Suppressor macrophage (primary cell): Measurements from ENCODE around the gene USE1.

Experiments used
- DNase-seq, 4 experiments: peaks; one replicate each; pipeline ENCODE4 v3.0.0-alpha.2; 2020 to 2022

The USE1 gene

GRCh38 chr19:17259118-17259780, 44.1 kb downstream of the USE1 start:
- DNase-seq = no peak

- no peak for DNase-seq
These were observed 44.8 kb downstream of the USE1 start for GRCh38 chr19:17259934-17260333.

GRCh38 chr19:17260842-17261325, 45.7 kb downstream of the USE1 start:
- DNase-seq = peak; percentile 82 to 93 (median 88)

GRCh38 chr19:17262557-17262956, 47.4 kb downstream of the USE1 start:
- no peak for DNase-seq

- no peak for DNase-seq
These were observed 48.8 kb downstream of the USE1 start for GRCh38 chr19:17263712-17264640.

GRCh38 chr19:17264641-17264979, 49.5 kb downstream of the USE1 start, which contains the start of gene USHBP1:
Gene USHBP1 (minus strand): TSS chr19:17264745. CDS start chr19:17264299, 446 bp downstream.
- no peak for DNase-seq

- no peak for DNase-seq
These were observed 50.9 kb downstream of the USE1 start for GRCh38 chr19:17266026-17266425.

- peak in 2 of 4 experiments; percentile 26 to 39 for DNase-seq
These were observed 51.4 kb downstream of the USE1 start for GRCh38 chr19:17266589-17266974.

GRCh38 chr19:17266975-17267788, 52.0 kb downstream of the USE1 start, which contains the start of gene BABAM1:
Gene BABAM1 (plus strand): TSS chr19:17267443. CDS start chr19:17268807, 1,364 bp downstream.
- DNase-seq = peak; percentile 95 to 97 (median 97)

- no peak for DNase-seq
These were observed 53.6 kb downstream of the USE1 start for GRCh38 chr19:17268754-17269153.
